ENCODE results near the gene ATP6V1G1. TPM values are rescaled to one million over a fixed set of nuclear protein-coding genes. Genes with fewer than 3 reads are reported as not detected.

The ATP6V1G1 gene
- total and polyA plus RNA-seq, 2 experiments from 2014 or later = 166 to 509 TPM

DNA sequence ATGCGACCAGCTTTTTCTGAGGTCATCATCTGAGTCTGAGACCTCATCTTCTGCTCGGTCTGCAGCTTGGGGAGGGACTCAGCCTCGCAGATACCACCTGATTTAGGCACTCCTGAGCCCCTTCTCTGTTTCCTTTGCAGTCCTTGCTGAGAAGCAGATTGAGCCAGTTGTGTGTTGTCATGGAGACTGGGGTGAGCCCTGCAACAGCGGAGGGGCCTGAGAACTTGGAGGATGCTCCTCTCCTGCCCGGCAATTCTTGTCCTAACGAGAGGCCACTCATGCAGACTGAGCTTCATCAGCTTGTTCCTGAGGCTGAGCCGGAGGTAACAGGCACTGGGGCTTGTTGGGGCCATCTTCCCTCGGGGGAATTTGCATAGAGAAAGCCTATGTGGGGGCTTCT lies 50.8 kb downstream of the ATP6V1G1 start (continued):
- TF ChIP-seq, protein P1, sequence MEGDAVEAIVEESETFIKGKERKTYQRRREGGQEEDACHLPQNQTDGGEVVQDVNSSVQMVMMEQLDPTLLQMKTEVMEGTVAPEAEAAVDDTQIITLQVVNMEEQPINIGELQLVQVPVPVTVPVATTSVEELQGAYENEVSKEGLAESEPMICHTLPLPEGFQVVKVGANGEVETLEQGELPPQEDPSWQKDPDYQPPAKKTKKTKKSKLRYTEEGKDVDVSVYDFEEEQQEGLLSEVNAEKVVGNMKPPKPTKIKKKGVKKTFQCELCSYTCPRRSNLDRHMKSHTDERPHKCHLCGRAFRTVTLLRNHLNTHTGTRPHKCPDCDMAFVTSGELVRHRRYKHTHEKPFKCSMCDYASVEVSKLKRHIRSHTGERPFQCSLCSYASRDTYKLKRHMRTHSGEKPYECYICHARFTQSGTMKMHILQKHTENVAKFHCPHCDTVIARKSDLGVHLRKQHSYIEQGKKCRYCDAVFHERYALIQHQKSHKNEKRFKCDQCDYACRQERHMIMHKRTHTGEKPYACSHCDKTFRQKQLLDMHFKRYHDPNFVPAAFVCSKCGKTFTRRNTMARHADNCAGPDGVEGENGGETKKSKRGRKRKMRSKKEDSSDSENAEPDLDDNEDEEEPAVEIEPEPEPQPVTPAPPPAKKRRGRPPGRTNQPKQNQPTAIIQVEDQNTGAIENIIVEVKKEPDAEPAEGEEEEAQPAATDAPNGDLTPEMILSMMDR (conservative IDR thresholded peaks at IDR 0.05; ENCODE audit: low read depth in 2 of 2) = no peak
- no peak for TF ChIP-seq STAT1 (IDR thresholded peaks at IDR 0.05; ENCODE audit: unreplicated experiment)

DNA sequence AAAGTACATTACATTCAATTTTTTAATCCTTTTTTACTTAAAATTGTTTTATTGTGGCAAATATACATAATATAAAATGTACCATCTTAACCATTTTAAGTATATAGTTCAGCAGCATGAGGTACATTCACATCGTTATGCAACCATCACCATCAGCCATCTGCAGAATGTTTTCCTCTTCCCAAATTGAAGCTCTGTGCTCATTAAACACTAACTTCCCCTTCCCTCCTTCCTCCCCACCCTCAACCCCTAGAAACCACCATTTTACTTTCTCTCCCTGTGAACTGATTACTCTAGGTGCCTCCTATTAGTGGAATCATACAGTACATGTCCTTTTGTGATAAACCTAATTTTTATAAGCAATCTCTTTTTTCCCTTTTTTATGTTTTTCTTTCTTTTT lies 54.4 kb downstream of the ATP6V1G1 start:
- no peaks in the 10 kb centered on the region for H3K4me1 ChIP-seq (ENCODE audit: insufficient read depth)
- no peak overlapping the region for H3K27ac Mint-ChIP-seq
- H3K27me3 Mint-ChIP-seq (ENCODE audit: insufficient read depth, low read depth, poor library complexity) = peaks cover 2% of the 10 kb centered on the region
- no peaks in the 10 kb centered on the region for H3K36me3 ChIP-seq (ENCODE audit: insufficient read depth)
- no peaks in the 10 kb centered on the region for H3K4me1 Mint-ChIP-seq
- no peaks in the 10 kb centered on the region for H3F3A ChIP-seq (replicated peaks; ENCODE audit: low read depth)
- no peak overlapping the region for H3K4me3 Mint-ChIP-seq
- DNase-seq (ENCODE audit: low spot score) (no peak), ATAC-seq (no peak)
- no peak overlapping the region for H3K4me3 ChIP-seq
- no peaks in the 10 kb centered on the region for H3K27me3 ChIP-seq (ENCODE audit: insufficient read depth)
- H3K4me2 ChIP-seq = no peak overlapping the region
- H3K9me3 Mint-ChIP-seq = no peaks in the 10 kb centered on the region; the same call in 2 of the 3 replicates
- TF ChIP-seq, protein P2, sequence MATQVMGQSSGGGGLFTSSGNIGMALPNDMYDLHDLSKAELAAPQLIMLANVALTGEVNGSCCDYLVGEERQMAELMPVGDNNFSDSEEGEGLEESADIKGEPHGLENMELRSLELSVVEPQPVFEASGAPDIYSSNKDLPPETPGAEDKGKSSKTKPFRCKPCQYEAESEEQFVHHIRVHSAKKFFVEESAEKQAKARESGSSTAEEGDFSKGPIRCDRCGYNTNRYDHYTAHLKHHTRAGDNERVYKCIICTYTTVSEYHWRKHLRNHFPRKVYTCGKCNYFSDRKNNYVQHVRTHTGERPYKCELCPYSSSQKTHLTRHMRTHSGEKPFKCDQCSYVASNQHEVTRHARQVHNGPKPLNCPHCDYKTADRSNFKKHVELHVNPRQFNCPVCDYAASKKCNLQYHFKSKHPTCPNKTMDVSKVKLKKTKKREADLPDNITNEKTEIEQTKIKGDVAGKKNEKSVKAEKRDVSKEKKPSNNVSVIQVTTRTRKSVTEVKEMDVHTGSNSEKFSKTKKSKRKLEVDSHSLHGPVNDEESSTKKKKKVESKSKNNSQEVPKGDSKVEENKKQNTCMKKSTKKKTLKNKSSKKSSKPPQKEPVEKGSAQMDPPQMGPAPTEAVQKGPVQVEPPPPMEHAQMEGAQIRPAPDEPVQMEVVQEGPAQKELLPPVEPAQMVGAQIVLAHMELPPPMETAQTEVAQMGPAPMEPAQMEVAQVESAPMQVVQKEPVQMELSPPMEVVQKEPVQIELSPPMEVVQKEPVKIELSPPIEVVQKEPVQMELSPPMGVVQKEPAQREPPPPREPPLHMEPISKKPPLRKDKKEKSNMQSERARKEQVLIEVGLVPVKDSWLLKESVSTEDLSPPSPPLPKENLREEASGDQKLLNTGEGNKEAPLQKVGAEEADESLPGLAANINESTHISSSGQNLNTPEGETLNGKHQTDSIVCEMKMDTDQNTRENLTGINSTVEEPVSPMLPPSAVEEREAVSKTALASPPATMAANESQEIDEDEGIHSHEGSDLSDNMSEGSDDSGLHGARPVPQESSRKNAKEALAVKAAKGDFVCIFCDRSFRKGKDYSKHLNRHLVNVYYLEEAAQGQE (IDR thresholded peaks at IDR 0.05; ENCODE audit: unreplicated experiment) = no peak
- TF ChIP-seq EZH2phosphoT487 (IDR thresholded peaks at IDR 0.05; ENCODE audit: unreplicated experiment) (no peak), POLR2AphosphoS5 (IDR thresholded peaks at IDR 0.05; ENCODE audit: low read depth) (no peak), ZNF114 (CRISPR knock-in tag; IDR thresholded peaks at IDR 0.05) (no peak), NANOG (IDR thresholded peaks at IDR 0.05; ENCODE audit: borderline replicate concordance) (no peak), CREB1 (CRISPR knock-in tag; IDR thresholded peaks at IDR 0.05; ENCODE audit: low read depth) (no peak), ZNF331 (CRISPR knock-in tag; IDR thresholded peaks at IDR 0.05; ENCODE audit: low read depth) (no peak), STAT1 (IDR thresholded peaks at IDR 0.05; ENCODE audit: unreplicated experiment) (no peak)
- H3K36me3 Mint-ChIP-seq (ENCODE audit: low read depth) = peaks cover 47% of the 10 kb centered on the region; the same call in 2 of the 3 replicates
- no peaks in the 10 kb centered on the region for H3K79me2 ChIP-seq (replicated peaks; ENCODE audit: insufficient read depth)
- no peaks in the 10 kb centered on the region for H4K20me1 ChIP-seq (replicated peaks; ENCODE audit: insufficient read depth)
- no peak overlapping the region for H2AFZ ChIP-seq
- H3K9me2 ChIP-seq (ENCODE audit: insufficient read depth) = no peaks in the 10 kb centered on the region
- H3K27ac ChIP-seq (ENCODE audit: low read depth) = no peak overlapping the region

DNA sequence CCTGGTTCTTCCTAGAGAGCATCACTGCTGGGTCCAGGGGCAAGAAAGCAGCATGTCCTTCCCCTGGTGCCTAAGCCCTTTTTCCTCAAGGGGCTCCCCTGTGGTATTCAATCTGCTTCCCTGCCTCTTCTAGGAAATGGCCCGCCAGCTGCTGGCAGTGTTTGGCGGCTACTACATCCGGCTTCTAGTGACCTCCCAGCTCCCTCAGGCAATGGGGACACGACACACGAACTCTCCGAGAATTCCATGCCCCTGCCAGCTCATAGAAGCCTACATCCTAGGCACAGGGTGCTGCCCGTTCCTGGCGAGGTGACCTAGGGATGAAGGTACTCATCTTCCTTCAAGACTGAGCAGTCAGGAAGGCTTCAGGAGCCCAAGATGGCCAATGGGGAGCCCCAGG lies 55.4 kb downstream of the ATP6V1G1 start:
- peaks cover 52% of the 10 kb centered on the region; the same call in 2 of the 3 replicates for H3K36me3 Mint-ChIP-seq (ENCODE audit: low read depth)
- TF ChIP-seq CREB1 (CRISPR knock-in tag; IDR thresholded peaks at IDR 0.05; ENCODE audit: low read depth) (no peak), POLR2AphosphoS5 (IDR thresholded peaks at IDR 0.05; ENCODE audit: low read depth) (no peak), EZH2phosphoT487 (IDR thresholded peaks at IDR 0.05; ENCODE audit: unreplicated experiment) (no peak), STAT1 (IDR thresholded peaks at IDR 0.05; ENCODE audit: unreplicated experiment) (no peak), JUNB (IDR thresholded peaks at IDR 0.05; ENCODE audit: unreplicated experiment) (no peak), ZNF331 (CRISPR knock-in tag; IDR thresholded peaks at IDR 0.05; ENCODE audit: low read depth) (no peak), EZH2 (IDR thresholded peaks at IDR 0.05; ENCODE audit: low read depth, unreplicated experiment) (no peak)
- TF ChIP-seq, protein P1 (conservative IDR thresholded peaks at IDR 0.05; ENCODE audit: low read depth in 2 of 2) = no peak

More for the DNA sequence above, 55.4 kb downstream of the ATP6V1G1 start:
- H3K27me3 ChIP-seq (ENCODE audit: insufficient read depth) = no peaks in the 10 kb centered on the region
- H3K4me2 ChIP-seq = no peak overlapping the region
- no peak overlapping the region for H2AFZ ChIP-seq
- H3K4me3 Mint-ChIP-seq = no peak overlapping the region
- H3F3A ChIP-seq (replicated peaks; ENCODE audit: low read depth) = no peaks in the 10 kb centered on the region
- H3K79me2 ChIP-seq (replicated peaks; ENCODE audit: insufficient read depth) = no peaks in the 10 kb centered on the region
- no peaks in the 10 kb centered on the region for H4K20me1 ChIP-seq (replicated peaks; ENCODE audit: insufficient read depth)
- H3K4me1 Mint-ChIP-seq = no peaks in the 10 kb centered on the region
- H3K27me3 Mint-ChIP-seq (ENCODE audit: insufficient read depth, low read depth, poor library complexity) = peaks cover 2% of the 10 kb centered on the region
- no peak overlapping the region for H3K27ac ChIP-seq (ENCODE audit: low read depth)
- no peak for ATAC-seq
- H3K9me3 Mint-ChIP-seq = peaks cover 5% of the 10 kb centered on the region; the same call in 1 of the 3 replicates
- DNase-seq (ENCODE audit: low spot score) = no peak
- H3K4me3 ChIP-seq = no peak overlapping the region
- H3K4me1 ChIP-seq (ENCODE audit: insufficient read depth) = no peaks in the 10 kb centered on the region
- H3K27ac Mint-ChIP-seq = no peak overlapping the region
- no peaks in the 10 kb centered on the region for H3K36me3 ChIP-seq (ENCODE audit: insufficient read depth)
- no peaks in the 10 kb centered on the region for H3K9me2 ChIP-seq (ENCODE audit: insufficient read depth)
